Ovary (tissue), 9 donors: ENCODE results near the gene LDB3. TPM values are rescaled to one million over a fixed set of nuclear protein-coding genes. Genes with fewer than 3 reads are reported as not detected.

Experiments
- DNase-seq, 5 donors: peaks; one replicate each; pipeline ENCODE4 v3.0.0-alpha.2; 2019 to 2020
- H3K27ac ChIP-seq, 2 donors: fragments of 200-600 bp; one replicate each; pipeline versions ENCODE4 v1.5.1 to v1.8.0; 2019 to 2022
- H3K27me3 ChIP-seq: fragments of 200-600 bp; one replicate; pipeline ENCODE4 v1.8.0; 2022
- H3K36me3 ChIP-seq: fragments of 200-600 bp; sonication (generic); one replicate; pipeline ENCODE4 v1.5.1; 2019
- H3K4me1 ChIP-seq: one replicate; pipeline ENCODE4 v1.8.1; 2013; ENCODE audit warnings: mild to moderate bottlenecking, moderate library complexity; ENCODE audit not compliant: insufficient read depth
- H3K4me3 ChIP-seq: fragments of 200-600 bp; sonication (generic); one replicate; pipeline ENCODE4 v1.5.1; 2017
- H3K9me3 ChIP-seq, 2 donors: fragments of 200-600 bp in 1 of 2; sonication (generic) in 1 of 2; one replicate each; pipeline versions ENCODE4 v1.5.1 to v1.8.1; 2013 to 2019; ENCODE audit warnings: mild to moderate bottlenecking in 1 of 2, moderate library complexity in 1 of 2
- CTCF ChIP-seq, 3 donors: fragments of 450-650 bp in 2 of 3; fragments of 200-600 bp in 1 of 3; IDR thresholded peaks; one replicate each; pipeline versions ENCODE4 v1.5.1 to v1.8.0; 2016 to 2022; ENCODE audit warnings: antibody characterized with exemption in 3 of 3, mild to moderate bottlenecking in 1 of 3
- EP300 ChIP-seq: sonication (generic); formaldehyde crosslinking; IDR thresholded peaks from one replicate; pipeline ENCODE4 v1.6.1; 2017; ENCODE audit warnings: antibody characterized with exemption
- POLR2A ChIP-seq: fragments of 450-650 bp; IDR thresholded peaks from one replicate; pipeline ENCODE4 v1.6.1; 2017; ENCODE audit warnings: antibody characterized with exemption, mild to moderate bottlenecking, moderate library complexity
- WGBS, 3 donors: extraction: QIAGEN DNeasy Blood & Tissue Kit in 1 of 3; methylation state at CpG; one replicate each; pipeline versions ENCODE4 v1.1.5 to v1.1.7; 2013 to 2017; 5-methylcytosine and 5-hydroxymethylcytosine counted together
- intact Hi-C, 4 donors: fragments of 100-400 bp; cut with DNase I; formaldehyde crosslinking; loops; one replicate each; pipeline versions ENCODE4 v1.11.0 to v1.15.1; 2022 to 2023
- polyA plus RNA-seq, 2 donors: library from polyadenylated mRNA; stranded (reverse); fragments of 200-250 nt in 1 of 2; fragments of 350-450 nt in 1 of 2; fragmentation: Illumina TruSeq in 1 of 2; extraction: RNeasy Lipid Tissue Mini Kit (QIAGEN cat#74804) in 1 of 2; gene quantifications; one replicate each; pipeline ENCODE4 v1.2.3, GENCODE V29; 2013 to 2014
- total RNA-seq, 7 donors: library from RNA; depleted of rRNA in 2 of 7; stranded (reverse); fragments of >200 nt in 2 of 7; fragmentation: NEBNext Ultra II Directional in 3 of 7; extraction: Animal tissue kit (Norgen Biotek cat#: 25700) in 3 of 7; gene quantifications; one replicate each; pipeline versions ENCODE4 v1.1.0 to v1.2.4, GENCODE V29; 2016 to 2023
- donor health status: DM: no; HTN: no; CAD: no; lungs with moderate emphysema.
- donor health status: DM: no; HTN: no; CAD: no.
- donor health status: Bipolar disorder and iron deficiency.
- donor health status: DM: yes; HTN: yes; CAD: no.
- donor health status: DM: no; HTN: no; CAD: no.
- donor health status: DM: yes; HTN: yes; CAD: no.

Gene LDB3
- total and polyA plus RNA-seq, 9 donors = 1.5 to 12.9 (median 3.6) TPM

GRCh38 chr10:86705139-86705538 lies 36.8 kb downstream of the LDB3 start:
- no peak overlapping the region for H3K4me3 ChIP-seq
- intact Hi-C loops = no loop called here
- WGBS, 3 donors = 87 to 91% (median 91%) methylated on average over 1 of the region's 1 CpG
- TF ChIP-seq POLR2A (no peak), CTCF (IDR thresholded peaks at IDR 0.05) (no peak), EP300 (no peak)
- no peaks in the 10 kb centered on the region for H3K9me3 ChIP-seq
- no peaks in the 10 kb centered on the region for H3K27me3 ChIP-seq
- no peak overlapping the region for H3K27ac ChIP-seq
- DNase-seq = no peak
- H3K36me3 ChIP-seq = no peaks in the 10 kb centered on the region
- no peaks in the 10 kb centered on the region for H3K4me1 ChIP-seq

GRCh38 chr10:86705905-86706304 lies 37.6 kb downstream of the LDB3 start:
- H3K9me3 ChIP-seq = no peaks in the 10 kb centered on the region
- intact Hi-C loops = no loop called here
- WGBS, 3 donors = 80 to 90% (median 90%) methylated on average over 2 of the region's 2 CpGs
- H3K4me3 ChIP-seq = no peak overlapping the region
- peak in 1 of 5 donors; percentile 6 for DNase-seq
- no peak overlapping the region for H3K27ac ChIP-seq
- H3K4me1 ChIP-seq = peaks cover 2% of the 10 kb centered on the region
- no peaks in the 10 kb centered on the region for H3K36me3 ChIP-seq
- TF ChIP-seq EP300 (no peak), POLR2A (no peak), CTCF (IDR thresholded peaks at IDR 0.05) (no peak)
- no peaks in the 10 kb centered on the region for H3K27me3 ChIP-seq

- 89 to 96% (median 91%) methylated on average over 11 to 12 of the region's 12 CpGs for WGBS, 3 donors
- no peaks in the 10 kb centered on the region for H3K36me3 ChIP-seq
These were observed 38.1 kb downstream of the LDB3 start for GRCh38 chr10:86706401-86706841.

GRCh38 chr10:86706977-86707376 lies 38.7 kb downstream of the LDB3 start:
- Histone ChIP-seq H3K9me3 (no peaks in the 10 kb centered on the region), H3K27me3 (no peaks in the 10 kb centered on the region), H3K4me1 (peaks cover 3% of the 10 kb centered on the region), H3K27ac (no peak overlapping the region), H3K4me3 (no peak overlapping the region), H3K36me3 (no peaks in the 10 kb centered on the region)
- TF ChIP-seq CTCF (IDR thresholded peaks at IDR 0.05) (no peak), POLR2A (no peak), EP300 (no peak)
- peak in 1 of 5 donors; percentile 2 for DNase-seq
- intact Hi-C loops = no loop called here
- WGBS, 3 donors = 94 to 98% (median 96%) methylated on average over 1 of the region's 1 CpG

More at GRCh38 chr10:86706401-86706841, 38.1 kb downstream of the LDB3 start:
- no peak for TF ChIP-seq EP300
- TF ChIP-seq CTCF (IDR thresholded peaks at IDR 0.05) = no peak
- no peak for TF ChIP-seq POLR2A
- Histone ChIP-seq H3K27me3 (no peaks in the 10 kb centered on the region), H3K4me3 (no peak overlapping the region), H3K4me1 (peaks cover 3% of the 10 kb centered on the region), H3K27ac (no peak overlapping the region), H3K9me3 (no peaks in the 10 kb centered on the region)
- peak in 1 of 5 donors; percentile 19 for DNase-seq
- intact Hi-C loops = no loop called here
